Measurements from ENCODE around the gene FBXO42.
"Not testable (repeated sequence)": the region's sequence is repeated elsewhere in the genome, so short reads cannot be mapped to it uniquely, and the experiment has no call there.

The FBXO42 gene

DNA sequence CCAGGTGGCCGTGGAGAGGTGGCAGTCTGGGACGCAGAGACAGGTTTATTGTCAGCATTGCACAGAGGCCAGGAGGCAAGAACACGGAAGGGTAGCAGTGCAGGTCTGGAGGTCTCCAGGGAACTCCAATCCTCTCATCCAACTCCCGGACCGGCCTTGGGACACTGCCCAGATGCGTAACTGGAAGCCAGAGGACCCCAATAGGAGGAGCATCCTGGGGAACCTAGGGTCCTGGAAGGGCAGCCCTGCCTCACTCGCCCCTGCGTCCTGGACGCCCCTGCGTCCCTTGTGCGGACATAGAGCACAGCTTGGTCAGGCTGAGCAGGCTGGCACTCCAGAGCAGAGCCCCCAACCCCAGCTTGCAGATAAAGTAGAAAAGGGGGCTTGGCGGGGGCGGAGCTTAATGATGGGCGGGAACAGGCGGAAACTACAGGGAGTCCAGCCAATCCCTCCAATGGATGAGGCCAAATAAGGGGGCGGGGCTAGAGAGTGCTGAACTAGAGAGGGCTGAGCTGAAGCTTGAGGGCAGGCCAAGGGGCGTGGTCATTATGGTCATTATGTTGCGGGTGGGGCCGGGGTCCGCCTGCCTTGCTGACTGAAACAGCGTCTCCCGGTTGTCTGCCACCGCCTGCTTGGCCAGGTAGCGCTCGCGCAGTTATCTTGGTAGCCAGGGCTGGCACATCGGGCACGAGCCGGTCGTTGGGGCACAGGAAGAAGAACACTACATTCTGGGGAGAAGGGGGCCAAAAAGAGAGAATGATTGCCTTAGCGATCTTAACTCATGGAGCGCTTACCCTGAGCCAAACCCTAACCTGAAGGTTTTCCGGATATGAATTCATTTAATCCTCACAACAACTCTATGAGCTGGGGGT lies 136.2 kb downstream of the FBXO42 start:
- DNase-seq = peak; percentile 94

DNA sequence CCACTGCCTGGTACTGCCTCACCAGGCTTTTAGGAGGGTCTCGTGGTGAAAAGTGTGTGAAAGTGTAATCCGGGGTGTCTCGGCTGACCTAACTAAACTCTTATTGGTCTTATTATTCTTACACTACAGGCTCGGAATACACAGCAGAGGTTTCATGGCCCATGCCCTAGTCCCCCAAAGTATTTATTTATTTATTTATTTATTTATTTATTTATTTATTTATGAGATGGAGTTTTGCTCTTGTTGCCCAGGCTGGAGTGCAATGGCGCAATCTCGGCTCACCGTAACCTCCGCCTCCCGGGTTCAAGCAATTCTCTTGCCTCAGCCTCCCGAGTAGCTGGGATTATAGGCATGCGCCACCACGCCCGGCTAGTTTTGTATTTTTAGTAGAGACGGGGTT lies 137.0 kb downstream of the FBXO42 start:
- DNase-seq = not testable (repeated sequence)

DNA sequence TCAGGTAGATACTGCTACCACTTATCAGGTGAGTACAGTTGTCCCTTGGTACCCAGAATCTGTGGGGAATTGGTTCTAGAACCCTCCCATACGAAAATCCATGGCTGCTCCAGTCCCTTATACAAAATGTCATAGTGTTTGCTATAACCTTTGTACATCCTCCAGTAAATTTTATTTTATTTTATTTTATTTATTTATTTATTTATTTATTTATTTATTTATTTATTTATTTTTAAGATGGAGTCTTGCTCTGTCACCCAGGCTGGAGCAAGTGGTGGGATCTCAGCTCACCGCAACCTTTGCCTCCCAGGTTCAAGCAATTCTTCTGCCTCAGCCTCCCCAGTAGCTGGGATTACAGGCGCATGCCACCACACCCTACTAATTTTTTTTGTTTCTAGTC lies 138.7 kb downstream of the FBXO42 start:
- DNase-seq = not testable (repeated sequence)

DNA sequence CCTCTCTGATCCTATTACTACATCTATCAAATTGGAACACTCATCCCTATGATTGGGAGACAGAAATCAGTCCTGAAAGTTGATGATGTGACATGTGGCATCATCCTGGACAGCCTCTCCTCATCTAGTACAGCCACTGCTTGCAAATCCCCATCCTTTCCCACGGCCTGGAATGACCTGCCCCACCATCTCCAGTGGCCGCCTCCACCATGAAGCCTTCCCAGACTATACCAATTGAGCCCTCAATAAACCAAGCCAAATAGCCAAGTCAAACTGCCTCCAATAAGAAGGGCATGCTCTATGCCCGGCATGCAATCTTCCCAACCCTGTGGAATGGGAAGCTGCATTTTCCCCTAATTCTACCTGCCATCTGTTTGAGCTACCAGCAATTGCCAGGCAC lies 139.3 kb downstream of the FBXO42 start:
- DNase-seq = no peak

DNA sequence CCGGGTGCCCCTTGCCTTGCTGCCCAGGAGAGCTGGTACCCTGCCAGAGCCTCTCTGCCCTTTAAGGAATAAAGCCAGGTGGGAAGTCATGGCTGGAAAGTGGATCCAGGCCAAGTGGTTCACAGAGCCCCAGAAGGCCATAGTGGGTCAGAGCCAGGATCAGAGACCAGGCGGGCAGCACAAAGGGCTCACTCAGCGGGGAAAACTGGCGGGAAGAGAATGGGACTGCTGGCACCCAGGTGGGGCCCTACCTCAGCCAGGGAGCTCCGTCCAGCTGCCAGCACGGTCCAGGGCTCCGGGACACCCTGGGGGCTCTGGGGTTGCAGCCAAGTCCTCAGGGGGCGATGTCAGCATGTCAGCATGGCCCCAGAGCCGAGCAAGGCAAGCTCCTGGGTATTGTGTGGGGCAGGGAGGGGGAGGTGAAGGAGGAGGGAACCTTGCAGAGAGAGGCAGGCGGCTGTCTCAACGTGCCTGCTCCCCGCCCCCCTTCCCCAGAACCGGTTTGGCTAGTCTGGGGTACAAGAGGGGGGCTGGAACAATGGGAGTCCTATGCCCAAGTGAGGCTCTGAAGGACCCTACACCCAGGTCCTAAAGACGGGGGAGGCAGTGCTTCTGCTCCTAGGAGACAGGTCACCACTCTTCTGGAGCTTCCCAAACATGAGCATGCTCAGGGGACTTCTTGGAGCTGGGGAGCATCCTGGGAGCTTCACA lies 139.9 kb downstream of the FBXO42 start, which contains the start of gene ARHGEF19:
Gene ARHGEF19 (minus strand): TSS at position 402 of the 711 bp plus-strand sequence. CDS start 3,598 bp downstream, outside the sequence.
- DNase-seq = no peak

DNA sequence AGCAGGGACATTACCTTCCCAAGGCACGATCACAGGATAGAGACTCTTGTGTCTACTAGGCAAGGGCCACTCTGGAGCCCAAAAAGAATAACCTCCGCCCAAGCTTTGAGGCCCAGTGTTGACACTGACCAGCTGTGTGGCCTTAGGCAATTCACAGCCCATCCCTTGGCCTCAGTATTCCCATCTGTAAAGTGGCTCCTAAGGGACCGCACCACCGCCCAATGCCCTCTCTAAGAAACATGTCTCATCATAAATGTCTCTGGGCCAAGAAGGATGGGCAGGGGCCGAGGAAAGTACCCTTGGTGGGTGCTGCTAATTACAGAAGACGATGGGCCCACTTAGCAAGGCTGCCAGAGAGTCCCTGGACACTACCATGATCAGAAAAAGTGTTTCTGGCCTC lies 140.5 kb downstream of the FBXO42 start:
- DNase-seq = no peak

DNA sequence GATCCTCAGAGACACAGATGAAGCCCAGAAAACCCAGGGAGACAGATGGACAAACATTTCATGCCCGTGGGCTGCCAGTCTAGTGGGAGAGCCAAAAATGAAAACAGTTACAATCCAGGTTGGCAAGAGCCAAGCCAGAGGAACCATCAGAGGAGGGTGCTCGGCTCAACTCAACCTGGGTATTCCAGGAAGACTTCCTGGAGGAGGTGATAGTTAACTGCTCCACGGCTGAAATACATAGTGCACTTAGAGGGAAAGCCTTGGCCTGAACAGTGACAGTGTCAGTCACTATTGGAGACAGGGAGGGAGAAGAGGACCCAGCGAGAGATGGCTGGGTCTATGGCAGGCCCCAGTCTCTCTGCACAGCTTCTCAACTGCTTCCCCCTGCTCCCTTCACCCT lies 141.7 kb downstream of the FBXO42 start:
- no peak for DNase-seq

DNA sequence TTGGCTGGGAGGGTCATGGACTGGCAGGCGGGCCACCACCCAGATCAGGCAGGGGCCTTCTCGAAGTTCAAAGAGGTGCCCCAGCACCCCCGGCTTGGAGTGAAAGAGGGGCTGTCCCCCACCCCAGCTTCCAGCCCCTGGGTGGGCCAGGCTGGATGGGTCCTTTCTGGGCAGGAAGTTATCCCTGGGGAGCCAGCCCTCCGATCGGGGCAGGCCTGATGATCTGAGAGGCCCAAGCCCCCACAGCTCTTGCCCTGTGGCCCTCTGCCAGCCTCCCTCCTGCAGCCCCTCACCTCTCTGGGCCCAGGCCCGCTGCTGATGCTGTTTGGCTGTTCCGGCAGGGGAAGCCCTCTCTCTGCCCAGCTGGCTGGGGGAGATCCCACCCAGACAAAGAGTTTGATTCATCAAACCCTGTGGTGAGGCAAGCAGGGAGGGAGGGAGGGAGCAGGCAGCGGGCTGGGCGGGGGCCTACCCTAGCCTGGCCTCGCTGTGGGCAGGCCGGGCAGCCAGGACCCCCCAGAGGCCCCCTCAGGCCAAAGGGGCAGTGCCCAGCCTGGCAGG lies 142.4 kb downstream of the FBXO42 start:
- peak; percentile 76 for DNase-seq

DNA sequence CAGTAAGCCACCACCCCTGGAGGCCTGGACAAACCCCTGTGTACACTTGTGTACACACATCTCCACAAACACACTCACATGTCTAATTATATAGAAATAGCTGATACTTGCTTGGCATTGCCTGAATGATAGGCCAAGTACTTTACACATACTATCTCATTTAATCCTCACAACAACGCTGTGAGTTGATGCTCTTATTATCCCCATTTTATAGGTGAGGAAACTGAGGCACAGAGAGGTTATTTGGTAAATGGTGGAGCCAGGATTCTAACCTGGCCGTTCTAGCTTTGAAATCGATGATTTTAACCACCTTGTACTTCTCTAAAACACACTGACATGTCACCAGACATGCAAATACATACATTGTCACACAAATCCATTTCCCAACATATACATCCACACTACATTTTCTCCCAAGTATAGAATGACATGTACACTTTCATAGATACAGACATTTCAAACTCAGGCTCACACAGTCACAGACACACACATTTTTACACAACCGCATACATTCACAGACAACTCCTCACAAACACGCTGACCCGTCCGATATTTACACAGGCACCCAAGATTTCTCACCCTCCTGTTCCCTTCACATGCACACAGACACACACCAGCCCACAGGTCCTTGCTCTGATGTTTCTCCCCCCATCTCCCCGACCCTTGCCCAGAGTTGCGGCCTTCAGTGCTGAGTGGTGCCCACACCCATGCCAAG lies 143.0 kb downstream of the FBXO42 start:
- no peak for DNase-seq

DNA sequence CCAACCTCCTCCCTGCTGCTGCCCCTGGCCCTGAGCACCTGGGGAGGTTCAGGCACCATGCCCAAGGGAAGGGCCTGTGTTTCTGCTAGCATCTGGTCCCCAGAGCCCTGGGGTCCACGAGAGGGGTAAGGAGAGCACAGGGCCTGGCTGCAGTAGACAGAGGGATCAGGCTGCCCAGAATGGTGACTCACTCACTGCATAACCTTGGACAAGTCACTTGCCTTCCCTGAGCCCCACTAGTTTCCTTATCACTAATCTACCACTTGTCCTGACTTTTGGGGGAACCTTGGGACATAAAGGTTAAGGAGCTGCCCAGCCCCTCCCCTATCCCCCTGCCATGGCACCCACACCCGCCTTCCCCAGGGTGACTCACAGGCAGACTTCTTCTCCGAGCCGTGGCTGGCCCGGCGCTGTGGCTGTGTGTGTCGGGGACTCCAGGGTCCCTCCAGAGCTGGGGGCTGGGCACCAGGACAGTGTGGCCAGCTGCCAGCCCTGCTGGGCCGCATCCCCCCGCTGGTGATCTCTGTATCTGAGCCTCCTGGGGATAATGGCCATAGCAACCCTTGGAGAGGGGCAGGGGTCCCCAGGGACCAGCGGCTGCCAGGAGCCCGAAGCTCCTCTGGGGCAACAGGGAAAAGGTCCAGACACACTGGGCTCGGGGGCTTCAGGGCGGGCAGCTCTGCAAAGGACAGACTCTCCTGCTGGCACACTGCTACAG lies 143.9 kb downstream of the FBXO42 start:
- no peak for DNase-seq

DNA sequence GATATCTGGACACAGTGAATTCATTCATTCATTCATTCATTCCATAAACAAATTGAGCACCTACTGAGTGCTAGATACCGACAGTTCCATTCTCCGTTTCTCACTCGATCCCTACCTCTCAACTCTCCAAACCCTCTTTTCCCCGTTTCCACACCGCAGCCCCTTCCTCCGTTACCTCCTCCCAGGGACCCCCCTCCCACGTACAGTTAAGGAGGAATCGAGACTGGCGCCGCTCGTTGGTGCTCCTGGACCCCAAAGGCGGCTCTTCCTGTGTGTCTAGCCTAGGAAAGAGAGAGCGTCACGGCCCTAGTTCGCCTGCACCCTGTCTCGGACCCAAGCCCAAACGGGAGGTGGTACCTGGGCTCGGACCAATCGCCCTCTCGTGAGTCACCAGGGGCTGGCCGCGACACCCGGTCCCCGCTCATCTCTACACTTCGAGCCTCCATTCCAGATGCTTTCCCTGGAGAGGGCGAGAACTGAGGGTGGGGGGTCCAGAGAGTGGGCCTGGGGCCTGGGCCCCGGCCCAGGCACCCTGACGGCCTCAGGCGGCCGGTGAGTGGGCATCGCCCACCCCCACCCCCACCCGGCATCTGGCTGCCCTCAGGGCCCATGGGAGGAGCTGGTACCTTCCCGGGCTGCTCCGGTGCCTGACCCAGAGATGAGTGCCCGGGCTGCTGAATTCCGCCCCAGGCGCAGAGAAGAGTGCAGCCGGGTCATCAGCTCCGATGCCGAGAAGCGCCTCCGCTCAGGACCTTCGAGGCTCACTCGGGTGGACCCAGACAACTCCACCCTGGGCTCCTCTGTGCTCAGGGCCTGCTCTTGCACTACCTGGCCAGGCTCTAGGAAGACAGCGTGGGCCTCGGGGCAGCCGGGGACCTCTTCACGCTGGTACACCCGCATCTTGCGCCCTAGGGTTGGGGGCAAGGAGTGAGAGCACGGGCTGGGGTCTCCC lies 144.7 kb downstream of the FBXO42 start:
- no peak for DNase-seq

DNA sequence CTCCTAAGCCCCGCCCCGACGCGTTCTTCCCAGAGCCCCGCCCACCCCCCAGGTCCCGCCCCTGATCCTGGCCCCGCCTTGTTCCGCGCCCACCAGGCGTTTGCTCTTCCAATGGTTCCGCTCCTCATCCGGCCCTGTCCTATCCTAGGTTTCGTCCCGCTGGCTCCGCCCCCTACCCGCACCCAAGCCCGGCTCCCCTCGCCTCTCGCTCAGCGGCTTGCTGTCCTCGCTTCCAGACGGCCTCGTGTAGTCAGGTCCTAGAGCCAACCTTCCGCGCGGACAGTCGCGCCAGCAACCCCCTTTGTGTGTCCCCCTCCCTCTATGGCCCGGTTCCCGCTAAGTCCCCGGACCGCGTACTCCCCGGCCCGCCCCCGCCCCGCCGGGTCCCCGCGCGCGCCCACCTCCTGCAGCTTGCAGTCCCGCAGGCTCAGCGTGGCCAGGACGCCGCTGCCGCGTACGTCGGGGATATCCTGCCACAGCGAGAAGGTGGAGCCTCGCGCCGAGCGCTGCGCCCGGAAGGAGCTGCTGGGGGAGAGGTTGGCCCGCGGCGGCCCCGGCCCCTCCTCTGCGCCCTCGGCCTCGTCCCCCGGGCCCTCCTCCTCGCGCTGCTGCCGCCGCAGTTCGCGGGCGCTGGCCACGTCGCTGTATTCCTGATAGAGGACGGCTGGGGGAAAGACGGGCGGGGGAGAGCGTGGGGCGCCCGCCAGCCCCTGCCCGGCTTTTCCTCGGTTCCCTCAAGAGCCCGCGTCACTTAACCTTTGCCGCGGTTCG lies 145.5 kb downstream of the FBXO42 start:
- peak; percentile 99 for DNase-seq

DNA sequence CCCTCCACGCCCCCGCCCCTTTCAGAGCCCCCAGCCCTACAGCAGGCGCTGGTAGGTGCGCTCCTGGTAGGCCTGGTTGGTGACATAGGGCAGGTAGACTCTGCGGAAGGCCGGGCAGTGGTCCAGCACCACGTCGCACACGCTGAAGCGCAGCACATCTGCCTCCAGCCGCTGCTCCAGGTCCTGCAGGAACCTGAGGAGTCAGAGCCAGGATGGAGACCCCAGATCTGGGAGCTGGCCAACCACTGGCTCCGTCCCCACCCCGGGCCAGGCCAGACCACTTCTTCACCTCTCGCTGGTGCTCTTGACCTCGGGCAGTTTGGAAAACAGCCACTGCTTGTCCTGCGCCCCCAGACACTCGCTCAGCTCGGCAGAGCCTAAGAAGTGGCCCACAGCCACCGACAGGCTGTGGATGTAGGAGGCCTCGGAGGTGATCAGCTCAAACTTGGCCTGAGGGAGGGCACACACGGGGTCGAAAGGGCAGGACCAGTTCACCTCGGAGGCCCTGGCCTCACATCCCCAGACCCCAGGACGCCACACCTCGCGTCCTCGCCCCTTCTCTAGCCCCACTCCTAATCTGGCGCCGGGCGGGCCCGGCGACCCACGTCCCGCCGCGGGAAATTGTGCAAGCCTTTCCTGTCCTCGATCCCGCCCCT lies 146.3 kb downstream of the FBXO42 start:
- DNase-seq = no peak

DNA sequence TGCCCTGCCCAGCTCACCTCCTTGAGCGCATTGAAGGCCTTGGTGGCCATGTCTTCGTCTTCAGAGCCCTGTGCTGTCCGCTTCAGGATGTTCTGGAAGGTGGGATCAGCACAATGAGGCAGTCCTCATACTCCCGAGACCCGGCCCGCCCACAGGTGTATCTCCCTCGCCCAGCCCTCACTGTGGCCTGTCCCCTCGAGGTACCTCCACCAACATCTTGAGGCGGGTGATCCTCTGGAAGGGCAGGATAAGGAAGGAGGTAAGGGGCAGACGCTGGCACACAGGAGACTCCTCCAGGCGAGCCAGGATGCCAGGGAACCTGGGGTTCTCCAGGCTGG lies 147.0 kb downstream of the FBXO42 start:
- no peak for DNase-seq

DNA sequence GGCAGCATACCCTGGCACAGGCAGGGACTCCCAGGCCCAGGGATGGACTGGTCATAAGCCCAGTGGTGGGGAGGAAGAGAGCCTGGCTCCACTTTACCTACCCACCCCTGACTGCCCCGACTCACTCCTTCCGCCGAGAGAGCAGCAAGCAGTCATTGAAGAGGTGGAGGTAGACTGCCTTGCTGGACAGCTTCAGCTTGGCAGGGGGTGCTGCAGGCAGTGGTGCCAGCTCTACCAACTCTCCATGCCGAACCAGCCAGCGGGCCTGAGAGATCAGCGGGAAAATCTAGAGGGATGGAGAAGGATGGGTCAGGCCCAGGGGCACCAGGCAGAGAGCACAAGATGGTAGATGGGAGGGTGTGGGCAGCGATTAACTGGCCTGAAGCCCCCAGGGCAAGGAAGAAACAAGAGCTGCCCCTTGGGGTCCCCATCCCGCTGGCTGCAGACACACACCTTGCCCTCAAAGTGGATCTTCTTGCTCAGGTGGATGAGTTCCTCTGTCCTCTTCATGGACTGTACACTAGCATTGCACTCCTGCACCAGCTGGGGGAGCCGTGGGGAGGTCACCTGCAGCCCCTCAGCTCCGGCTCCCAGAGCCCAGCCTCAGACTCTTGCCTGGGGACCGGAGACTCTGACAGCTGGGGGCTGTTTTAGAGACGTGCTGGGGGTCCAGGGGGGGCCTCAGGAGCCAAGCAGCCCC lies 147.5 kb downstream of the FBXO42 start:
- DNase-seq = no peak

DNA sequence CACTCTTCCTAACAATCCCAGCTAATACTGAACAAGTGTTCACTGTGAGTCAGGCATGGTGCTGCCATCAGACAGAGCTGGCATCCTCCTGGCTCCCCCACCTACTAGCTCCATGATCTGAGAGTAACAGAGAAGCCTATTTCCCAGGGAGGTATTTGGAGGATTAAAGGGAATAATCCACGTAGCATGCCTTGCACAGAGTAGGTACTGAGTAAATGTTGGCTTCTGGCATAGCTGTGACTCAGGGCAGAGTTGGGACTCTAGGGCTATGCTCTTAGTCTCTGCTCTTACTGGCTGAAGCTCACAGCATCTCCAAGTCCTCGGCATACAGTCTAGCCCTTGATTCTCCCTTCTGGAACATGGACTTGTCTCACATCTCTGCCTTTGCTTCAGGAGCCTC lies 148.1 kb downstream of the FBXO42 start:
- DNase-seq = no peak

DNA sequence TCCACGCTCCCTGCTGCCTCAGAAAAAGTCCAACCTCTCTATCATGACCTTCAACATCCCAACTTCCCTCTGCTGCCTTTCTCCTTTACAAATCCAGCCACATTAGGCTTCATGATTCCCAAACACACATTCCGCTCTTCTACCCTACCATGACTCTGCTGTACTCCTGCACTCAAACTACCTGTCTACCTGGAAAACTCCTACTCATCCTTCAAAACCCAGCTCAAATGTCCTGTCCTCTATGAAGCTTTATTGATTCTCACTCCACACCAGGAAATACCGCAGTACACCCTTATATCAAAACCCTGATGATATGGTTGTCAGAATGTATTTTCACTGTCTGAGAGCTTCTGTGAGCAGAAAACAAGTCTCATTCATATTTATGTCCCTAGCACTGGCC lies 148.7 kb downstream of the FBXO42 start:
- no peak for DNase-seq

DNA sequence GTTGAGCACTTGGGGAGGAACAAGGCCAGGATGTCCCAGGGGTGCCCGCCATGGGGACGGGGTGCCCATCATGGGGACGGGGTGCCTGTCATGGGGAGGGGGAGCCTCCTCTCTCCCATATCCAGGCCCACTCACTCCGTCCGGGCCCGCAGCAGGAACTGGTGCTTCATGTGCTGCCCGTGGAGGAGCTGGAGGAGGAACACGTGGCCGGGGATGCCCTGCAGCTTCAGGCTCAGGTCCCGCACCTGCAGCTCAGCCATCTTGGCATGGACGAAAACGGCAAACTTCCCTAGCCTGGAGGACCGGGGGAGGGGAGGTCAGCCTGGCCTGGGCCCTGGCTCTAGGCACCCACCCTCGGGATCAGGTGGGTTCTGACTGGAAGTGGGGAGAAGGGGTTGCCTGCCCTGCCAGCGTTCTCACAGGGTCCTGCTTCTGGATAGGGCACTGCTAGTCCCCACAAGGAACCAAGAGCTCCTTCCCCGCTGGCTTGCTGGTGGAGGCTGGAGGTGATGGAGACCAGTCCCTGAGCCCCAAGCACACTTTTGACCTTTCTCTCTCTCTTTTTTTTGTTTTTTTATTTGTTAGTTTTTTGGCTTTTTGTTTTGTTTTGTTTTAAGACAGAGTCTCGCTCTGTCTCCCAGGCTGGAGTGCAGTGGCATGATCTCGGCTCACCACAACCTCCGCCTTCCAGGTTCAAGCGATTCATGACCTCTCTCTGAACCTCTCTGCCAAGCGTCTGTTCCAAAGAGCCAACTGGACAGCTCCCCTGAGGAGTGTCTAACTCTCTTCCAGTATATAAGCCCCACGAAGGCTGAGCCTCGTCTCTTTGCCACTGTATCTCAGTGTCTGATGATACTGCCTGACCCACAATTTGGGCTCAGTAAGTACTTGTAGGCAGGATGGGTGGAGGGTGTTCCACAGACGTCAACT lies 149.7 kb downstream of the FBXO42 start:
- no peak for DNase-seq

Data from femur (tissue), 1 donor.